Measurements from ENCODE around the gene PTH1R. TPM values are rescaled to one million over a fixed set of nuclear protein-coding genes. Genes with fewer than 3 reads are reported as not detected.

The PTH1R gene
- total and polyA plus RNA-seq, 10 of the 15 experiments (the other 5 are each of a cell fraction or from before 2014, with no cell fraction given), result not detected

DNA sequence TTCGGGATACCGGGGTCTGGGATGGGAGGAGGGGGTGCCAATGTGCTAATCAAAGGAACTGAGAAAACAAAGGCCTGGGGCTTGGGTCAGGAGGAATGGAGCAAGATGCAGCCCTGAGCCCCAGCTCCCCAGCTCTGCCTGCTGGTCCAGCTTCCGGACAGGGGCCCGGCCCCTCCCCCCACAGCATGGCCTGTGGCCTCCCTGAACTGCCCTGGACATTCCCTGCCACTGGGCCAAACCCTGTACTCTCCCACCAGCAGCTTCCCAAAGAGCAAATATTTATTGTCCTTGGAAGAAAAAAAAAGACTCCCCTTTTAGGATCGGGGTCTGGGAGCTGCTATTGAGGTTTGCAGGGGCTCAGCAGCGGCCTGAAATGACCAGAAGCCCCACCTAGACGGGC, 8.6 kb upstream of the PTH1R start:
- 44% methylated on average over 7 of the region's 7 CpGs for whole genome bisulfite sequencing (ENCODE audit: insufficient coverage, insufficient replicate concordance, low lambda C conversion rate, missing lambda C conversion rate)
- ATAC-seq, result no peak
- POLR2A ChIA-PET, result interaction anchor here (1.1 kb wide), 1 partner anchor 9 kb away, joined by 3 read pairs; no protein-coding TSS in a partner anchor

More for the DNA sequence above, 8.6 kb upstream of the PTH1R start:
- peaks cover 5% of the 10 kb centered on the region for H3K4me1 ChIP-seq (ENCODE audit: control insufficient read depth, insufficient read depth, low read length)
- no peak overlapping the region for H3K9ac ChIP-seq (ENCODE audit: control insufficient read depth, insufficient read depth, low read length)
- TF ChIP-seq MEF2A (IDR thresholded peaks at IDR 0.05; ENCODE audit: insufficient read depth, low read depth, low read length) (no peak), HCFC1 (IDR thresholded peaks at IDR 0.05; ENCODE audit: low read length) (no peak), EED (IDR thresholded peaks at IDR 0.05; ENCODE audit: low read depth) (no peak), ESRRA (IDR thresholded peaks at IDR 0.05; ENCODE audit: low read length) (no peak), FOXM1 (IDR thresholded peaks at IDR 0.05; ENCODE audit: low read depth, low read length) (no peak), KLF5 (IDR thresholded peaks at IDR 0.05; ENCODE audit: partially characterized antibody) (no peak), SIN3A (IDR thresholded peaks at IDR 0.05; ENCODE audit: low read depth, low read length) (no peak), MEF2B (IDR thresholded peaks at IDR 0.05; ENCODE audit: partially characterized antibody, poor library complexity, severe bottlenecking) (no peak), NBN (IDR thresholded peaks at IDR 0.05) (no peak), YY1 (IDR thresholded peaks at IDR 0.05; ENCODE audit: low read depth, low read length) (no peak), ZBTB4 (CRISPR knock-in tag; IDR thresholded peaks at IDR 0.05) (no peak), BCL11A (IDR thresholded peaks at IDR 0.05; ENCODE audit: low read depth, low read length) (no peak)
- TF ChIP-seq, protein P1, sequence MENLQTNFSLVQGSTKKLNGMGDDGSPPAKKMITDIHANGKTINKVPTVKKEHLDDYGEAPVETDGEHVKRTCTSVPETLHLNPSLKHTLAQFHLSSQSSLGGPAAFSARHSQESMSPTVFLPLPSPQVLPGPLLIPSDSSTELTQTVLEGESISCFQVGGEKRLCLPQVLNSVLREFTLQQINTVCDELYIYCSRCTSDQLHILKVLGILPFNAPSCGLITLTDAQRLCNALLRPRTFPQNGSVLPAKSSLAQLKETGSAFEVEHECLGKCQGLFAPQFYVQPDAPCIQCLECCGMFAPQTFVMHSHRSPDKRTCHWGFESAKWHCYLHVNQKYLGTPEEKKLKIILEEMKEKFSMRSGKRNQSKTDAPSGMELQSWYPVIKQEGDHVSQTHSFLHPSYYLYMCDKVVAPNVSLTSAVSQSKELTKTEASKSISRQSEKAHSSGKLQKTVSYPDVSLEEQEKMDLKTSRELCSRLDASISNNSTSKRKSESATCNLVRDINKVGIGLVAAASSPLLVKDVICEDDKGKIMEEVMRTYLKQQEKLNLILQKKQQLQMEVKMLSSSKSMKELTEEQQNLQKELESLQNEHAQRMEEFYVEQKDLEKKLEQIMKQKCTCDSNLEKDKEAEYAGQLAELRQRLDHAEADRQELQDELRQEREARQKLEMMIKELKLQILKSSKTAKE (IDR thresholded peaks at IDR 0.05; ENCODE audit: low read depth, poor library complexity, severe bottlenecking), result no peak
- no peak for FAIRE-seq
- H3K79me2 ChIP-seq (ENCODE audit: control insufficient read depth, insufficient read depth, low read length), result no peaks in the 10 kb centered on the region
- ChIA-PET SMC1A (ENCODE audit: uncharacterized antibody, unreplicated experiment) (interaction anchor here (3.7 kb wide), 1 partner anchor 26 kb away, joined by 16 read pairs; no protein-coding TSS in a partner anchor), RAD21 (ENCODE audit: unreplicated experiment) (interaction anchor here (1.1 to 1.2 kb wide), 2 partner anchors 24 to 41 kb away, joined by 3 read pairs; no protein-coding TSS in a partner anchor), CTCF (interaction anchor here (1.1 to 4.1 kb wide), 5 partner anchors 10 to 172 kb away, joined by 3 to 35 read pairs (median 5); no protein-coding TSS in a partner anchor)
- H3K27me3 ChIP-seq (replicated peaks in 1 of 2; ENCODE audit: control insufficient read depth in 2 of 2, insufficient read depth in 2 of 2, low read length in 1 of 2), result no peaks in the 10 kb centered on the region; a peak in 1 of 4 replicates
- H3K4me2 ChIP-seq (ENCODE audit: control insufficient read depth, insufficient read depth), result no peak overlapping the region
- intact Hi-C loops (cut with micrococcal nuclease; ENCODE audit: unreplicated experiment) (no loop called here), in situ Hi-C loops (cut with MboI) (no loop called here)
- no peaks in the 10 kb centered on the region for H3K9me3 ChIP-seq (replicated peaks; ENCODE audit: control insufficient read depth, insufficient read depth, low read length)
- H4K20me1 ChIP-seq (ENCODE audit: control insufficient read depth, insufficient read depth), result no peaks in the 10 kb centered on the region
- no peak overlapping the region for H2AFZ ChIP-seq (ENCODE audit: control insufficient read depth, low read depth, low read length)
- H3K4me3 ChIP-seq, result no peak overlapping the region
- no peak for DNase-seq (ENCODE audit: low read depth, low spot score)
- BruUV-seq (replicated peaks), result no TSS peak
- no peak overlapping the region for H3K27ac ChIP-seq (ENCODE audit: control insufficient read depth, insufficient read depth)
- H3K36me3 ChIP-seq (ENCODE audit: control insufficient read depth in 2 of 2, insufficient read depth in 2 of 2, low read length in 1 of 2), result no peaks in the 10 kb centered on the region

All from GM12878 (cell line).